ENCODE data around the gene LRRC63. TPM values are rescaled to one million over a fixed set of nuclear protein-coding genes. Genes with fewer than 3 reads are reported as not detected.

LRRC63 gene
- total RNA-seq, 1 donor from 2014 or later, result not detected

GRCh38 chr13:46170687-46171086 is 41.0 kb upstream of the LRRC63 start:
- DNase-seq (ENCODE audit: low spot score), result peak; percentile 15
- no peak for TF ChIP-seq CTCF (IDR thresholded peaks at IDR 0.05; ENCODE audit: unreplicated experiment)

GRCh38 chr13:46171217-46171616 is 40.5 kb upstream of the LRRC63 start:
- H3K27me3 Mint-ChIP-seq (ENCODE audit: unreplicated experiment), result no peaks in the 10 kb centered on the region
- TF ChIP-seq CTCF (IDR thresholded peaks at IDR 0.05; ENCODE audit: unreplicated experiment), result no peak
- no peaks in the 10 kb centered on the region for H3K36me3 Mint-ChIP-seq (ENCODE audit: low read depth, unreplicated experiment)
- no peak overlapping the region for H3K27ac Mint-ChIP-seq (ENCODE audit: unreplicated experiment)
- DNase-seq (ENCODE audit: low spot score), result no peak
- peaks cover 38% of the 10 kb centered on the region for H3K4me1 Mint-ChIP-seq (ENCODE audit: unreplicated experiment)
- no peaks in the 10 kb centered on the region for H3K9me3 Mint-ChIP-seq (ENCODE audit: unreplicated experiment)
- no peak overlapping the region for H3K4me3 Mint-ChIP-seq (ENCODE audit: unreplicated experiment)

More at GRCh38 chr13:46170687-46171086, 41.0 kb upstream of the LRRC63 start:
- H3K4me1 Mint-ChIP-seq (ENCODE audit: unreplicated experiment), result peaks cover 38% of the 10 kb centered on the region
- H3K9me3 Mint-ChIP-seq (ENCODE audit: unreplicated experiment), result no peaks in the 10 kb centered on the region
- peak overlapping the region; percentile 39 for H3K27ac Mint-ChIP-seq (ENCODE audit: unreplicated experiment)
- peak overlapping the region; percentile 3 for H3K4me3 Mint-ChIP-seq (ENCODE audit: unreplicated experiment)
- H3K27me3 Mint-ChIP-seq (ENCODE audit: unreplicated experiment), result no peaks in the 10 kb centered on the region
- H3K36me3 Mint-ChIP-seq (ENCODE audit: low read depth, unreplicated experiment), result no peaks in the 10 kb centered on the region

- Mint-ChIP-seq H3K9me3 (ENCODE audit: unreplicated experiment) (no peaks in the 10 kb centered on the region), H3K36me3 (ENCODE audit: low read depth, unreplicated experiment) (no peaks in the 10 kb centered on the region), H3K27ac (ENCODE audit: unreplicated experiment) (no peak overlapping the region), H3K4me1 (ENCODE audit: unreplicated experiment) (peaks cover 38% of the 10 kb centered on the region), H3K4me3 (ENCODE audit: unreplicated experiment) (no peak overlapping the region), H3K27me3 (ENCODE audit: unreplicated experiment) (no peaks in the 10 kb centered on the region)
- no peak for TF ChIP-seq CTCF (IDR thresholded peaks at IDR 0.05; ENCODE audit: unreplicated experiment)
- no peak for DNase-seq (ENCODE audit: low spot score)
Measured at GRCh38 chr13:46171739-46172138, 40.0 kb upstream of the LRRC63 start.

GRCh38 chr13:46172531-46172991 is 39.2 kb upstream of the LRRC63 start:
- Mint-ChIP-seq H3K4me1 (ENCODE audit: unreplicated experiment) (peaks cover 39% of the 10 kb centered on the region), H3K27ac (ENCODE audit: unreplicated experiment) (no peak overlapping the region), H3K27me3 (ENCODE audit: unreplicated experiment) (no peaks in the 10 kb centered on the region), H3K36me3 (ENCODE audit: low read depth, unreplicated experiment) (no peaks in the 10 kb centered on the region), H3K4me3 (ENCODE audit: unreplicated experiment) (no peak overlapping the region), H3K9me3 (ENCODE audit: unreplicated experiment) (no peaks in the 10 kb centered on the region)
- TF ChIP-seq CTCF (IDR thresholded peaks at IDR 0.05; ENCODE audit: unreplicated experiment), result no peak
- DNase-seq (ENCODE audit: low spot score), result no peak

GRCh38 chr13:46173656-46174055 is 38.1 kb upstream of the LRRC63 start:
- H3K27me3 Mint-ChIP-seq (ENCODE audit: unreplicated experiment), result no peaks in the 10 kb centered on the region
- no peaks in the 10 kb centered on the region for H3K9me3 Mint-ChIP-seq (ENCODE audit: unreplicated experiment)
- H3K4me1 Mint-ChIP-seq (ENCODE audit: unreplicated experiment), result peaks cover 47% of the 10 kb centered on the region
- no peak for TF ChIP-seq CTCF (IDR thresholded peaks at IDR 0.05; ENCODE audit: unreplicated experiment)
- H3K4me3 Mint-ChIP-seq (ENCODE audit: unreplicated experiment), result no peak overlapping the region
- no peaks in the 10 kb centered on the region for H3K36me3 Mint-ChIP-seq (ENCODE audit: low read depth, unreplicated experiment)
- no peak overlapping the region for H3K27ac Mint-ChIP-seq (ENCODE audit: unreplicated experiment)
- no peak for DNase-seq (ENCODE audit: low spot score)
